K562 (cell line): Measurements from ENCODE around the gene KLK15.

ENCODE experiments used
- BCL6 ChIP-seq: fragments of 250-450 bp; sonication (Bioruptor Pico); IDR thresholded peaks from 2 replicates; pipeline ENCODE4 v1.4.0; 2020
- DDX20 ChIP-seq: fragments of 450-650 bp; IDR thresholded peaks from 2 replicates; pipeline ENCODE4 v1.6.1; 2016; ENCODE audit warnings: missing genetic modification characterization, low read depth, mild to moderate bottlenecking, missing compliant biosample characterization, moderate library complexity
- EZH2 ChIP-seq: IDR thresholded peaks from 2 replicates; pipeline ENCODE4 v1.6.1; 2012; ENCODE audit warnings: low read depth, mild to moderate bottlenecking, inconsistent platforms, low read length, borderline replicate concordance
- MTA3 ChIP-seq: fragments of 450-650 bp; formaldehyde crosslinking; IDR thresholded peaks from 2 replicates; pipeline ENCODE4 v1.6.1; 2017; ENCODE audit warnings: mild to moderate bottlenecking, borderline replicate concordance
- POLR2A ChIP-seq: fragments of 450-650 bp; conservative IDR thresholded peaks from 2 replicates; pipeline ENCODE4 v1.6.1; 2016
- RREB1 ChIP-seq: fragments of 250-450 bp; sonication (Bioruptor Pico); IDR thresholded peaks from 2 replicates; pipeline ENCODE4 v1.4.0; 2020
- TF ChIP-seq, protein P1 (sequence below), 3 experiments: IDR thresholded peaks in 2 of 3; conservative IDR thresholded peaks in 1 of 3; 2 replicates each; pipeline ENCODE4 v1.5.1; 2011 to 2012; ENCODE audit warnings: low read length in 3 of 3, mild to moderate bottlenecking in 3 of 3, control low read depth in 2 of 3, improper control_type of control experiment in 1 of 3, inconsistent platforms in 1 of 3, low read depth in 1 of 3, mixed read lengths in 1 of 3, moderate library complexity in 1 of 3; ENCODE audit not compliant: insufficient read depth in 2 of 3

DNA sequence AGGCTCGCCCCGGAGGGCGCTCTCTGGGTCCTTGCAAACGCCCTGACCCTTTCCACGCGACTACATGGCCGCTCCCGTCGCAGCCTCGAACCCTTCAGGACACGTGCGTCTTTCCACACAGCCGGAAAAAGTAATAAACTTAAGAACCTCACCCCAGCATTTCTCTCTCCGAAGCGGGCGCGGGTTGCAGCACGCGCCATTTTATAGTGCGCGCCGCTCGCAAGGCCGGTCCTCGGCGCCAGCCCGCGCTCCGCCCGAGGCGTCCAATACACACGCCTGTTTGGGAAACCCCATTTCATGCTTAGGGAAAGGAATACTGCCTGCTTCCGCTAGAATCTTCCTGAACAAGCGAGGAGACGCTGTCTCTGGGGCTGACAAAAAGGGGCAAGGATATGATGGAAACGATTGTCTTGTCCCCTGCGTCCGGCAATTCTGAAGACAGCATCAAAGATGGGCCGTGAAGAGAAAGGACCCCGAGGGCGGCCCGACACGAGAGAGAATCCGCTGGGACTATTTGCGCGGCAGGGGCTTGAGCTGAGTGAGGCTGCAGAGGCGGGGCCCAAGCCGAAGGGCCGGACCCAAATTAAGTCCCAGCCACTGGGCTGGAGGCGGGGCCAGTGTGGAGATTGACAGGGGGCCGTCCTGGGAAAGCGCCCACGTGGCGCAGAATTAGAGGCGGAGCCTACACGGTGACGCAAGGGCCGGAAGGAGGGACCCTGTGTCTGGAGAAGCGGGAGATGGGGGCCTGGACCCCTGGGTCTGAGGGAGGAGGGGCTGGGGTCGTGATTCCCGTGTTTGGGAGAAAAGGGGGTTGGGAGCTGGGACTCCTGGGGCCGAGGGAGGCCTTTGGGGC is 28.7 kb downstream of the KLK15 start:
- TF ChIP-seq, protein P1, sequence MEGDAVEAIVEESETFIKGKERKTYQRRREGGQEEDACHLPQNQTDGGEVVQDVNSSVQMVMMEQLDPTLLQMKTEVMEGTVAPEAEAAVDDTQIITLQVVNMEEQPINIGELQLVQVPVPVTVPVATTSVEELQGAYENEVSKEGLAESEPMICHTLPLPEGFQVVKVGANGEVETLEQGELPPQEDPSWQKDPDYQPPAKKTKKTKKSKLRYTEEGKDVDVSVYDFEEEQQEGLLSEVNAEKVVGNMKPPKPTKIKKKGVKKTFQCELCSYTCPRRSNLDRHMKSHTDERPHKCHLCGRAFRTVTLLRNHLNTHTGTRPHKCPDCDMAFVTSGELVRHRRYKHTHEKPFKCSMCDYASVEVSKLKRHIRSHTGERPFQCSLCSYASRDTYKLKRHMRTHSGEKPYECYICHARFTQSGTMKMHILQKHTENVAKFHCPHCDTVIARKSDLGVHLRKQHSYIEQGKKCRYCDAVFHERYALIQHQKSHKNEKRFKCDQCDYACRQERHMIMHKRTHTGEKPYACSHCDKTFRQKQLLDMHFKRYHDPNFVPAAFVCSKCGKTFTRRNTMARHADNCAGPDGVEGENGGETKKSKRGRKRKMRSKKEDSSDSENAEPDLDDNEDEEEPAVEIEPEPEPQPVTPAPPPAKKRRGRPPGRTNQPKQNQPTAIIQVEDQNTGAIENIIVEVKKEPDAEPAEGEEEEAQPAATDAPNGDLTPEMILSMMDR (IDR thresholded peaks at IDR 0.05 in 2 of 3, conservative IDR thresholded peaks at IDR 0.05 in 1 of 3; ENCODE audit: insufficient read depth in 2 of 3, low read depth in 1 of 3, low read length in 3 of 3): peak in 1 of 3 experiments; percentile 4; a peak in 1 of 6 replicates
- TF ChIP-seq DDX20 (no peak), EZH2 (no peak), RREB1 (CRISPR knock-in tag) (no peak), BCL6 (CRISPR knock-in tag) (no peak), MTA3 (peak; percentile 99), POLR2A (peak; percentile 99)
